Measurements from ENCODE around the gene WDPCP.

WDPCP gene

DNA sequence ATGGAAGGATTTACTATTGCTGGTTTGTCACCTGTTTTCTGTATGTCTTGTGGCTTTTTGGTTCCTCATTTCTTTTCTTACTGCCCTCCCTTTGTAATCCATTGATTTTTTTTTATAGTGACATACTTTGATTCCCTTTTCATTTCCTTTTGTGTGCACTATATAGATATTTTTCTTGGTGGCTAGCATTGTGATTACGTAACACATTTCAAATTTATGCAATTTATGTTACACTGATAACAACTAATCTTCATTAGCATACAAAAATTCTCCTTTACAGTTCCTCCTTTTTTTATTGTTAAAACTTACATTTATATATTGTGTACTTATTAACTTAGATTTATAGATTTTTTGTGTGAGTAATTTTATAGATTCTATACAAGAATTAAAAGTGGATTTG is 457.1 kb downstream of the WDPCP start:
- H3K4me3 ChIP-seq (ENCODE audit: insufficient read depth in 1 of 2, low read depth in 1 of 2, low read length in 2 of 2): no peak overlapping the region
- no CpG with 5 or more reads among the region's 1 CpG for WGBS
- no peak overlapping the region for H2AK5ac ChIP-seq (ENCODE audit: low read length, severe bottlenecking)

DNA sequence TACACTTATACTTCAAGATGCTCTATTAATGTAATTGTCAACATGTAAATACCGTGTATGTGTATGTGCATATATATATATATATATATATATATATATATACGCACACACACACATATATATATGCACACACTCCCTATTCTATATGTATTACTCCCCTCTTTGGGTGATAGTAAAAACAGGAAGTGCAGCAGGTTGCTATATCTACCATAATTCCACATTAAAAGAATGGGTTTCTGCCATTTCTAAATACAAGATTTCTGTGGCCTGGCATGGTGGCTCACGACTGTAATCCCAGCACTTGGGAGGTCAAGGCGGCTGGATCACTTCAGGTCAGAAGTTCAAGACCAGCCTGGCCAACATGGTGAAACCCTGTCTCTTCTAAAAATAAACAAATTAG is 460.7 kb downstream of the WDPCP start:
- Histone ChIP-seq H3K14ac (ENCODE audit: low read length in 2 of 2) (no peak overlapping the region), H3K18ac (ENCODE audit: low read depth in 1 of 2, low read length in 2 of 2) (no peak overlapping the region), H2BK12ac (ENCODE audit: low read length in 2 of 2) (no peak overlapping the region), H3K36me3 (ENCODE audit: control insufficient read depth in 1 of 2, insufficient read depth in 2 of 2, low read depth in 1 of 2, low read length in 2 of 2) (no peaks in the 10 kb centered on the region), H4K8ac (ENCODE audit: low read length) (no peak overlapping the region), H3K9me3 (ENCODE audit: control insufficient read depth, low read length) (peaks cover 21% of the 10 kb centered on the region), H3K27ac (ENCODE audit: low read length, poor library complexity, severe bottlenecking) (no peak overlapping the region), H3K4me3 (ENCODE audit: insufficient read depth in 1 of 2, low read depth in 1 of 2, low read length in 2 of 2) (no peak overlapping the region), H2BK15ac (ENCODE audit: low read depth, poor library complexity, severe bottlenecking) (no peak overlapping the region), H2BK120ac (ENCODE audit: low read depth, low read length) (no peak overlapping the region), H3K23ac (ENCODE audit: low read length in 2 of 2) (no peak overlapping the region), H3K9ac (ENCODE audit: low read length) (no peak overlapping the region), H3K4ac (ENCODE audit: low read depth in 1 of 2, low read length in 2 of 2) (no peak overlapping the region), H3K4me1 (ENCODE audit: control insufficient read depth, insufficient read depth, low read depth, low read length) (no peaks in the 10 kb centered on the region), H3K79me1 (replicated peaks; ENCODE audit: low read length, poor library complexity, severe bottlenecking) (no peaks in the 10 kb centered on the region), H4K91ac (ENCODE audit: low read length) (no peak overlapping the region), H3K4me2 (ENCODE audit: low read length, poor library complexity, severe bottlenecking) (no peak overlapping the region), H2BK5ac (ENCODE audit: low read depth, low read length, poor library complexity, severe bottlenecking) (no peak overlapping the region), H2AFZ (ENCODE audit: low read depth, low read length) (no peak overlapping the region), H3K27me3 (ENCODE audit: control insufficient read depth in 1 of 2, insufficient read depth in 1 of 2, low read length in 2 of 2) (no peaks in the 10 kb centered on the region), H2AK5ac (ENCODE audit: low read length, severe bottlenecking) (no peak overlapping the region)
- no peak for DNase-seq
- 95% methylated on average over 2 of the region's 4 CpGs for WGBS

More for the DNA sequence above, 457.1 kb downstream of the WDPCP start:
- no peak overlapping the region for H2AFZ ChIP-seq (ENCODE audit: low read depth, low read length)
- no peak overlapping the region for H2BK5ac ChIP-seq (ENCODE audit: low read depth, low read length, poor library complexity, severe bottlenecking)
- H2BK12ac ChIP-seq (ENCODE audit: low read length in 2 of 2): no peak overlapping the region
- H3K18ac ChIP-seq (ENCODE audit: low read depth in 1 of 2, low read length in 2 of 2): no peak overlapping the region
- H3K27ac ChIP-seq (ENCODE audit: low read length, poor library complexity, severe bottlenecking): no peak overlapping the region
- H3K79me1 ChIP-seq (replicated peaks; ENCODE audit: low read length, poor library complexity, severe bottlenecking): no peaks in the 10 kb centered on the region
- no peak overlapping the region for H3K23ac ChIP-seq (ENCODE audit: low read length in 2 of 2)
- no peak overlapping the region for H3K9ac ChIP-seq (ENCODE audit: low read length)
- no peak overlapping the region for H3K14ac ChIP-seq (ENCODE audit: low read length in 2 of 2)
- H3K4me1 ChIP-seq (ENCODE audit: control insufficient read depth, insufficient read depth, low read depth, low read length): no peaks in the 10 kb centered on the region
- no peak overlapping the region for H4K91ac ChIP-seq (ENCODE audit: low read length)
- no peak overlapping the region for H3K4ac ChIP-seq (ENCODE audit: low read depth in 1 of 2, low read length in 2 of 2)
- no peak overlapping the region for H2BK120ac ChIP-seq (ENCODE audit: low read depth, low read length)
- no peak overlapping the region for H3K4me2 ChIP-seq (ENCODE audit: low read length, poor library complexity, severe bottlenecking)
- H3K27me3 ChIP-seq (ENCODE audit: control insufficient read depth in 1 of 2, insufficient read depth in 1 of 2, low read length in 2 of 2): no peaks in the 10 kb centered on the region
- no peak overlapping the region for H2BK15ac ChIP-seq (ENCODE audit: low read depth, poor library complexity, severe bottlenecking)
- H3K36me3 ChIP-seq (ENCODE audit: control insufficient read depth in 1 of 2, insufficient read depth in 2 of 2, low read depth in 1 of 2, low read length in 2 of 2): no peaks in the 10 kb centered on the region
- no peak for DNase-seq
- H4K8ac ChIP-seq (ENCODE audit: low read length): no peak overlapping the region
- H3K9me3 ChIP-seq (ENCODE audit: control insufficient read depth, low read length): peaks cover 41% of the 10 kb centered on the region

DNA sequence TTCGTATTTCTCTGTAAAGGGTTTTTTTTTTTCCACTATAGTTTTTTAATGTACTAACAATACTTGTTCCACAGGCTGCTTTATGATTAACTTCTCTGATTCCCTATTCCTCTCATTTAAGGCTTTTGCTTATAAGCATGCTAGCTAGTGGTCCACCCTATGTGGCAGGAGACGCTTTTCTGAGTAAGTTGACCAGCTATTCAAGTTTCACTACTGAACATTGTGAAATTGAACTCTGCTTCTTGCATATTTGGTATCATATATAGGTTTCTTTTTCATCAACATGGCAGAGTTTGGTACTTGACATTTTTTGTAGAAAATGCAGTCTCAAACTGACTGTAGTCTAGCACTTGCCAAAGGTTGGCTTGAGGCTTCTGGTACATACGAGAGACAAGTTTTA is 463.4 kb downstream of the WDPCP start:
- no peak overlapping the region for H3K4me3 ChIP-seq (ENCODE audit: insufficient read depth in 1 of 2, low read depth in 1 of 2, low read length in 2 of 2)
- H3K4me2 ChIP-seq (ENCODE audit: low read length, poor library complexity, severe bottlenecking): no peak overlapping the region
- no peaks in the 10 kb centered on the region for H3K9me3 ChIP-seq (ENCODE audit: control insufficient read depth, low read length)
- no peak overlapping the region for H3K27ac ChIP-seq (ENCODE audit: low read length, poor library complexity, severe bottlenecking)
- H3K9ac ChIP-seq (ENCODE audit: low read length): no peak overlapping the region
- no peak overlapping the region for H3K23ac ChIP-seq (ENCODE audit: low read length in 2 of 2)
- H3K18ac ChIP-seq (ENCODE audit: low read depth in 1 of 2, low read length in 2 of 2): no peak overlapping the region
- WGBS: no CpG with 5 or more reads among the region's 3 CpGs
- no peak overlapping the region for H2BK5ac ChIP-seq (ENCODE audit: low read depth, low read length, poor library complexity, severe bottlenecking)
- H3K36me3 ChIP-seq (ENCODE audit: control insufficient read depth in 1 of 2, insufficient read depth in 2 of 2, low read depth in 1 of 2, low read length in 2 of 2): no peaks in the 10 kb centered on the region
- no peak overlapping the region for H2BK15ac ChIP-seq (ENCODE audit: low read depth, poor library complexity, severe bottlenecking)
- no peak overlapping the region for H3K4ac ChIP-seq (ENCODE audit: low read depth in 1 of 2, low read length in 2 of 2)
- no peak overlapping the region for H2BK12ac ChIP-seq (ENCODE audit: low read length in 2 of 2)
- H2AFZ ChIP-seq (ENCODE audit: low read depth, low read length): no peak overlapping the region
- DNase-seq: no peak
- H3K14ac ChIP-seq (ENCODE audit: low read length in 2 of 2): no peak overlapping the region
- H2BK120ac ChIP-seq (ENCODE audit: low read depth, low read length): no peak overlapping the region
- H4K8ac ChIP-seq (ENCODE audit: low read length): no peak overlapping the region
- no peak overlapping the region for H4K91ac ChIP-seq (ENCODE audit: low read length)
- no peaks in the 10 kb centered on the region for H3K27me3 ChIP-seq (ENCODE audit: control insufficient read depth in 1 of 2, insufficient read depth in 1 of 2, low read length in 2 of 2)
- no peak overlapping the region for H2AK5ac ChIP-seq (ENCODE audit: low read length, severe bottlenecking)
- H3K79me1 ChIP-seq (replicated peaks; ENCODE audit: low read length, poor library complexity, severe bottlenecking): no peaks in the 10 kb centered on the region
- no peaks in the 10 kb centered on the region for H3K4me1 ChIP-seq (ENCODE audit: control insufficient read depth, insufficient read depth, low read depth, low read length)

DNA sequence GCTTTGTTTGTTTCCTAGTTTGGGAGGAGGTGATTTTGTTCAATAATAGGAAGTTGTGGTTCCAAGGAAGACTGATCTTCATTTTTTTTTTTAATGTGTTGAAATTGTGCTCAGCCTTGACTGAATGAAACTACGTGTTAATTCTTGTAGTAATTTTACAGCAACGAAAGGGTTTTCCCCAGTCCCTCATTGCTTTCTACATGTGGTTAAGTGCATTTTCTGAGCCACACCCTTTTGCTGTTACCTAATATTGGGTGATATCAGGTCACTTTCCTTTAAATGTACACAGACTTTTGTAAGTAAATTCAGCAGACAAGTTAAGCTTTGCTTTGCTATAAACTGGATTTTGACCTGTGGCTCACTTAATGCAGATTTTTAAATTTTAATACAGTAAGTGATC is 464.1 kb downstream of the WDPCP start:
- no peaks in the 10 kb centered on the region for H3K4me1 ChIP-seq (ENCODE audit: control insufficient read depth, insufficient read depth, low read depth, low read length)
- H3K14ac ChIP-seq (ENCODE audit: low read length in 2 of 2): no peak overlapping the region
- no peak overlapping the region for H2BK12ac ChIP-seq (ENCODE audit: low read length in 2 of 2)
- H4K8ac ChIP-seq (ENCODE audit: low read length): no peak overlapping the region
- H2BK120ac ChIP-seq (ENCODE audit: low read depth, low read length): no peak overlapping the region
- no peak overlapping the region for H3K27ac ChIP-seq (ENCODE audit: low read length, poor library complexity, severe bottlenecking)
- no peak overlapping the region for H2AK5ac ChIP-seq (ENCODE audit: low read length, severe bottlenecking)
- no peaks in the 10 kb centered on the region for H3K27me3 ChIP-seq (ENCODE audit: control insufficient read depth in 1 of 2, insufficient read depth in 1 of 2, low read length in 2 of 2)
- H3K23ac ChIP-seq (ENCODE audit: low read length in 2 of 2): no peak overlapping the region
- H3K79me1 ChIP-seq (replicated peaks; ENCODE audit: low read length, poor library complexity, severe bottlenecking): no peaks in the 10 kb centered on the region
- no peak overlapping the region for H3K4me2 ChIP-seq (ENCODE audit: low read length, poor library complexity, severe bottlenecking)
- no peak overlapping the region for H3K18ac ChIP-seq (ENCODE audit: low read depth in 1 of 2, low read length in 2 of 2)
- H2AFZ ChIP-seq (ENCODE audit: low read depth, low read length): no peak overlapping the region
- no peak overlapping the region for H3K4ac ChIP-seq (ENCODE audit: low read depth in 1 of 2, low read length in 2 of 2)
- no peaks in the 10 kb centered on the region for H3K9me3 ChIP-seq (ENCODE audit: control insufficient read depth, low read length)
- no peak overlapping the region for H2BK15ac ChIP-seq (ENCODE audit: low read depth, poor library complexity, severe bottlenecking)
- no peak overlapping the region for H3K9ac ChIP-seq (ENCODE audit: low read length)
- no peaks in the 10 kb centered on the region for H3K36me3 ChIP-seq (ENCODE audit: control insufficient read depth in 1 of 2, insufficient read depth in 2 of 2, low read depth in 1 of 2, low read length in 2 of 2)
- H4K91ac ChIP-seq (ENCODE audit: low read length): no peak overlapping the region
- WGBS: 83% methylated on average over 2 of the region's 2 CpGs
- H3K4me3 ChIP-seq (ENCODE audit: insufficient read depth in 1 of 2, low read depth in 1 of 2, low read length in 2 of 2): no peak overlapping the region
- no peak overlapping the region for H2BK5ac ChIP-seq (ENCODE audit: low read depth, low read length, poor library complexity, severe bottlenecking)
- no peak for DNase-seq

Data from mesenchymal stem cell (in vitro differentiated cells and primary cell).